HCT116 (cell line): ENCODE data around the gene CNTN4. TPM values are rescaled to one million over a fixed set of nuclear protein-coding genes. Genes with fewer than 3 reads are reported as not detected.

ENCODE experiments used
- ATAC-seq: fragments of 200-7000 bp; cut with Tn5 transposase; 2 replicates; pipeline ENCODE4 v1.9.1; 2020; ENCODE audit warnings: mild to moderate bottlenecking, moderate library complexity
- BruUV-seq: library from RNA; stranded (reverse); fragments of 400-500 nt; replicated peaks from 2 replicates; lab custom pipeline; 2021; lab: Mats Ljungman, UMichigan
- CTCF ChIA-PET: fragments of 300-600 bp; sonication (Branson Sonifier 250); formaldehyde crosslinking; loops from one replicate; lab custom pipeline; 2021; ENCODE audit warnings: antibody characterized with exemption; lab: Charles Lee
- POLR2A ChIA-PET: fragments of 300-600, 350-600 bp; sonication (Branson Sonifier 250); formaldehyde crosslinking; loops from one replicate; lab custom pipeline; 2021; ENCODE audit warnings: antibody characterized with exemption; lab: Charles Lee
- RAD21 ChIA-PET, 2 experiments: fragments of 300-600 bp; sonication (Branson Sonifier 250); formaldehyde crosslinking; loops; one replicate each; lab custom pipeline; 2023; ENCODE audit warnings: low total read pairs in 2 of 2; ENCODE audit not compliant: uncharacterized antibody in 2 of 2, unreplicated experiment in 2 of 2, low non-redundant PET in 1 of 2; lab: Charles Lee
- DNase-seq: peaks from one replicate; pipeline ENCODE4 v3.0.0-alpha.2; 2010; ENCODE audit warnings: low read depth, low spot score
- H2AFZ ChIP-seq: fragments of 200-600 bp; shearing (Covaris generic), sonication (generic); 2 replicates; pipeline ENCODE4 v1.6.1; 2017; ENCODE audit warnings: low read depth, mixed run types, mixed read lengths, antibody characterized with exemption, low read length; ENCODE audit not compliant: poor library complexity, severe bottlenecking
- H3K27ac ChIP-seq: 2 replicates; pipeline ENCODE4 v1.5.1; 2012; ENCODE audit warnings: low read depth, low read length
- H3K27me3 ChIP-seq: fragments of 200-600 bp; sonication (generic); 2 replicates; pipeline ENCODE4 v1.6.1; 2016; ENCODE audit warnings: mixed run types, low read length, mixed read lengths; ENCODE audit not compliant: insufficient read depth
- H3K36me3 ChIP-seq, 2 experiments: fragments of 200-500 bp in 1 of 2; fragments of 200-600 bp in 1 of 2; sonication (Bioruptor generic) in 1 of 2; sonication (generic) in 1 of 2; 2 replicates each; pipeline versions ENCODE4 v1.5.1 to v1.6.1; 2014 to 2016; ENCODE audit warnings: low read length in 2 of 2, inconsistent platforms in 1 of 2, mixed read lengths in 1 of 2, mixed run types in 1 of 2; ENCODE audit not compliant: insufficient read depth in 2 of 2, control insufficient read depth in 1 of 2
- H3K4me1 ChIP-seq, 2 experiments: fragments of 200-600 bp in 1 of 2; sonication (generic) in 1 of 2; 2 replicates each; pipeline versions ENCODE4 v1.5.1 to v1.6.1; 2012 to 2017; ENCODE audit warnings: low read length in 2 of 2, inconsistent platforms in 1 of 2, mild to moderate bottlenecking in 1 of 2, mixed read lengths in 1 of 2, mixed run types in 1 of 2, moderate library complexity in 1 of 2; ENCODE audit not compliant: insufficient read depth in 2 of 2, control insufficient read depth in 1 of 2
- H3K4me2 ChIP-seq: fragments of 200-600 bp; sonication (generic); 2 replicates; pipeline ENCODE4 v1.6.1; 2017; ENCODE audit warnings: mixed run types, low read length, mixed read lengths
- H3K4me3 ChIP-seq, 2 experiments: fragments of 200-600 bp in 1 of 2; sonication (generic) in 1 of 2; replicated peaks in 1 of 2; 2 replicates each; pipeline ENCODE4 v1.5.1; 2011 to 2016; ENCODE audit warnings: low read length in 2 of 2, control low read depth in 1 of 2, low read depth in 1 of 2, mild to moderate bottlenecking in 1 of 2, mixed read lengths in 1 of 2, mixed run types in 1 of 2
- H3K79me2 ChIP-seq: fragments of 200-600 bp; sonication (generic); 2 replicates; pipeline ENCODE4 v1.6.1; 2017; ENCODE audit warnings: mild to moderate bottlenecking, mixed run types, low read length, moderate library complexity, mixed read lengths; ENCODE audit not compliant: insufficient read depth
- H3K9ac ChIP-seq: fragments of 200-600 bp; sonication (generic); 2 replicates; pipeline ENCODE4 v1.6.1; 2016; ENCODE audit warnings: low read length, mixed read lengths
- H3K9me2 ChIP-seq: fragments of 200-600 bp; sonication (generic), shearing (Covaris generic); 2 replicates; pipeline ENCODE4 v1.6.1; 2017; ENCODE audit warnings: mixed run types, mild to moderate bottlenecking, moderate library complexity; ENCODE audit not compliant: insufficient read depth
- H3K9me3 ChIP-seq, 2 experiments: fragments of 200-500 bp in 1 of 2; fragments of 200-600 bp in 1 of 2; sonication (Bioruptor generic) in 1 of 2; sonication (generic) in 1 of 2; 2 replicates each; pipeline ENCODE4 v1.6.1; 2014 to 2017; ENCODE audit warnings: low read length in 2 of 2, mixed read lengths in 2 of 2, inconsistent platforms in 1 of 2, low read depth in 1 of 2, mild to moderate bottlenecking in 1 of 2, mixed run types in 1 of 2, moderate library complexity in 1 of 2; ENCODE audit not compliant: control insufficient read depth in 1 of 2, insufficient read depth in 1 of 2
- H4K20me1 ChIP-seq: fragments of 200-600 bp; sonication (generic), shearing (Covaris generic); 2 replicates; pipeline ENCODE4 v1.6.1; 2017; ENCODE audit warnings: mixed run types, mild to moderate bottlenecking, moderate library complexity; ENCODE audit not compliant: insufficient read depth
- ATF3 ChIP-seq: IDR thresholded peaks from 2 replicates; pipeline ENCODE4 v1.6.1; 2012
- CBX3 ChIP-seq: IDR thresholded peaks from 2 replicates; pipeline ENCODE4 v1.6.1; 2012; ENCODE audit warnings: low read depth
- ELF1 ChIP-seq: IDR thresholded peaks from 2 replicates; pipeline ENCODE4 v1.6.1; 2012; ENCODE audit warnings: low read depth, borderline replicate concordance
- EZH2phosphoT487 ChIP-seq: fragments of 200-600 bp; IDR thresholded peaks from 2 replicates; pipeline ENCODE4 v1.6.1; 2018; ENCODE audit warnings: antibody characterized with exemption, borderline replicate concordance
- RAD21 ChIP-seq: IDR thresholded peaks from 2 replicates; pipeline ENCODE4 v1.6.1; 2012; ENCODE audit warnings: low read depth, mild to moderate bottlenecking
- SIN3A ChIP-seq: IDR thresholded peaks from 2 replicates; pipeline ENCODE4 v1.6.1; 2012; ENCODE audit warnings: low read depth
- TCF7L2 ChIP-seq: IDR thresholded peaks from 2 replicates; pipeline ENCODE4 v1.7.0; 2011; ENCODE audit warnings: borderline replicate concordance, inconsistent platforms; ENCODE audit not compliant: insufficient read depth, insufficient read length; ENCODE audit errors: extremely low read depth
- ZBTB33 ChIP-seq: IDR thresholded peaks from 2 replicates; pipeline ENCODE4 v1.6.1; 2011; ENCODE audit warnings: mild to moderate bottlenecking, low read length, moderate library complexity; ENCODE audit not compliant: insufficient replicate concordance; ENCODE audit errors: extremely low read depth
- ZFX ChIP-seq: fragments of 450-650 bp; IDR thresholded peaks from 2 replicates; pipeline ENCODE4 v1.6.1; 2017
- ZNF274 ChIP-seq: fragments of 200-500 bp; sonication (Bioruptor generic); IDR thresholded peaks from 2 replicates; pipeline ENCODE4 v1.6.1; 2014; ENCODE audit warnings: mild to moderate bottlenecking, low read depth, low read length, inconsistent platforms
- intact Hi-C: fragments of 100-400 bp; cut with micrococcal nuclease; formaldehyde crosslinking; loops from 2 replicates; pipeline ENCODE4 v1.10.0; 2022
- total RNA-seq: library from RNA; stranded (reverse); gene quantifications from one replicate; pipeline ENCODE4 v1.2.1, GENCODE V29; 2021; ENCODE audit not compliant: unreplicated experiment

CNTN4 gene
- total RNA-seq, 1 experiment from 2014 or later, result not detected

GRCh38 chr3:2390926-2391532, 292.4 kb downstream of the CNTN4 start:
- DNase-seq, result no peak
- Histone ChIP-seq H3K9me2 (no peaks in the 10 kb centered on the region), H2AFZ (no peak overlapping the region), H4K20me1 (no peaks in the 10 kb centered on the region), H3K9ac (no peak overlapping the region), H3K4me3 (no peak overlapping the region), H3K27me3 (no peaks in the 10 kb centered on the region), H3K27ac (no peak overlapping the region), H3K4me1 (no peaks in the 10 kb centered on the region), H3K9me3 (peaks cover 9 to 21% of the 10 kb centered on the region in 2 experiments; a peak in 3 of 4 replicates), H3K36me3 (no peaks in the 10 kb centered on the region), H3K79me2 (no peaks in the 10 kb centered on the region), H3K4me2 (no peak overlapping the region)
- CTCF ChIA-PET, result no interaction called here
- RAD21 ChIA-PET, result no interaction called here
- ATAC-seq, result no peak
- TF ChIP-seq SIN3A (no peak), ZBTB33 (no peak), CBX3 (no peak), ELF1 (no peak), ZFX (no peak), ZNF274 (no peak), EZH2phosphoT487 (no peak), RAD21 (no peak), ATF3 (no peak), TCF7L2 (no peak)
- BruUV-seq, result no TSS peak
- intact Hi-C loops, result no loop called here
- POLR2A ChIA-PET, result no interaction called here
